GM21529 (cell line): ENCODE measurements around the gene GRIP1.
"Not testable (repeated sequence)": the region's sequence is repeated elsewhere in the genome, so short reads cannot be mapped to it uniquely, and the experiment has no call there.

Experiments used
- ATAC-seq: cut with Tn5 transposase; IDR thresholded peaks from one replicate; pipeline ENCODE4 v1.9.1; 2021; ENCODE audit not compliant: unreplicated experiment

GRIP1 gene

GRCh38 chr12:66541426-66541825 is 137.4 kb downstream of the GRIP1 start:
- ATAC-seq, result no peak

- no peak for ATAC-seq
These were observed 139.4 kb downstream of the GRIP1 start for GRCh38 chr12:66539431-66539830.

- ATAC-seq, result no peak
These were observed 139.9 kb downstream of the GRIP1 start for GRCh38 chr12:66538970-66539369.

GRCh38 chr12:66537876-66538275 is 141.0 kb downstream of the GRIP1 start:
- ATAC-seq, result no peak

GRCh38 chr12:66533767-66534166 is 145.1 kb downstream of the GRIP1 start:
- no peak for ATAC-seq

- ATAC-seq, result no peak
These were observed 147.1 kb downstream of the GRIP1 start for GRCh38 chr12:66531766-66532165.

GRCh38 chr12:66529934-66530333 is 148.9 kb downstream of the GRIP1 start:
- no peak for ATAC-seq

- no peak for ATAC-seq
These were observed 162.3 kb downstream of the GRIP1 start for GRCh38 chr12:66516561-66516960.

GRCh38 chr12:66516133-66516532 is 162.7 kb downstream of the GRIP1 start:
- no peak for ATAC-seq

GRCh38 chr12:66514581-66514980 is 164.3 kb downstream of the GRIP1 start:
- no peak for ATAC-seq

GRCh38 chr12:66508025-66508424 is 170.9 kb downstream of the GRIP1 start:
- no peak for ATAC-seq

GRCh38 chr12:66503746-66504145 is 175.1 kb downstream of the GRIP1 start:
- no peak for ATAC-seq

- ATAC-seq, result no peak
These were observed 176.0 kb downstream of the GRIP1 start for GRCh38 chr12:66502911-66503310.

- peak; percentile 95 for ATAC-seq
These were observed 178.0 kb downstream of the GRIP1 start for GRCh38 chr12:66500841-66501240.

- ATAC-seq, result no peak
These were observed 178.8 kb downstream of the GRIP1 start for GRCh38 chr12:66500091-66500490.

- ATAC-seq, result no peak
These were observed 179.9 kb downstream of the GRIP1 start for GRCh38 chr12:66499000-66499399.

- ATAC-seq, result not testable (repeated sequence)
These were observed 180.8 kb downstream of the GRIP1 start for GRCh38 chr12:66498059-66498458.

- ATAC-seq, result no peak
These were observed 181.6 kb downstream of the GRIP1 start for GRCh38 chr12:66497008-66497897.

GRCh38 chr12:66496595-66496994 is 182.3 kb downstream of the GRIP1 start:
- no peak for ATAC-seq

- no peak for ATAC-seq
These were observed 183.2 kb downstream of the GRIP1 start for GRCh38 chr12:66495709-66496108.

- no peak for ATAC-seq
These were observed 185.1 kb downstream of the GRIP1 start for GRCh38 chr12:66493819-66494218.

- no peak for ATAC-seq
These were observed 187.0 kb downstream of the GRIP1 start for GRCh38 chr12:66491853-66492252.
